Lower leg skin (tissue), 4 donors: Measurements from ENCODE around the gene FBXO3. TPM values are rescaled to one million over a fixed set of nuclear protein-coding genes. Genes with fewer than 3 reads are reported as not detected.

Experiments used
- DNase-seq, 2 donors: peaks; one replicate each; pipeline ENCODE4 v3.0.0-alpha.2; 2019; ENCODE audit warnings: low spot score in 2 of 2
- H3K4me3 ChIP-seq: fragments of 200-600 bp; sonication (generic); 2 replicates; pipeline ENCODE4 v1.5.1; 2017; ENCODE audit warnings: mild to moderate bottlenecking, low read depth; ENCODE audit not compliant: poor library complexity, severe bottlenecking
- POLR2A ChIP-seq, 2 donors: fragments of 450-650 bp; IDR thresholded peaks; one replicate each; pipeline ENCODE4 v1.6.1; 2016 to 2017; ENCODE audit warnings: antibody characterized with exemption in 2 of 2, mild to moderate bottlenecking in 1 of 2, moderate library complexity in 1 of 2
- WGBS, 2 donors: methylation state at CpG; one replicate each; pipeline ENCODE4 v1.1.5; 2018; 5-methylcytosine and 5-hydroxymethylcytosine counted together
- intact Hi-C: fragments of 100-400 bp; cut with DNase I; formaldehyde crosslinking; loops from one replicate; pipeline ENCODE4 v1.15.0; 2023; ENCODE audit warnings: low total_unique reads
- total RNA-seq, 4 donors: library from RNA; depleted of rRNA; stranded (reverse); fragments of >200 nt; gene quantifications; one replicate each; pipeline ENCODE4 v1.1.0, GENCODE V29; 2016
- TF ChIP-seq, protein P1 (sequence below), 3 donors: fragments of 450-650 bp; IDR thresholded peaks; one replicate each; pipeline ENCODE4 v1.5.1; 2016; ENCODE audit warnings: antibody characterized with exemption in 3 of 3, mild to moderate bottlenecking in 3 of 3, moderate library complexity in 2 of 3

FBXO3 gene
- total RNA-seq, 4 donors from 2014 or later: 36.5 to 52.3 (median 48.0) TPM

GRCh38 chr11:33766085-33766484 is 8.2 kb downstream of the FBXO3 start:
- TF ChIP-seq, protein P1, sequence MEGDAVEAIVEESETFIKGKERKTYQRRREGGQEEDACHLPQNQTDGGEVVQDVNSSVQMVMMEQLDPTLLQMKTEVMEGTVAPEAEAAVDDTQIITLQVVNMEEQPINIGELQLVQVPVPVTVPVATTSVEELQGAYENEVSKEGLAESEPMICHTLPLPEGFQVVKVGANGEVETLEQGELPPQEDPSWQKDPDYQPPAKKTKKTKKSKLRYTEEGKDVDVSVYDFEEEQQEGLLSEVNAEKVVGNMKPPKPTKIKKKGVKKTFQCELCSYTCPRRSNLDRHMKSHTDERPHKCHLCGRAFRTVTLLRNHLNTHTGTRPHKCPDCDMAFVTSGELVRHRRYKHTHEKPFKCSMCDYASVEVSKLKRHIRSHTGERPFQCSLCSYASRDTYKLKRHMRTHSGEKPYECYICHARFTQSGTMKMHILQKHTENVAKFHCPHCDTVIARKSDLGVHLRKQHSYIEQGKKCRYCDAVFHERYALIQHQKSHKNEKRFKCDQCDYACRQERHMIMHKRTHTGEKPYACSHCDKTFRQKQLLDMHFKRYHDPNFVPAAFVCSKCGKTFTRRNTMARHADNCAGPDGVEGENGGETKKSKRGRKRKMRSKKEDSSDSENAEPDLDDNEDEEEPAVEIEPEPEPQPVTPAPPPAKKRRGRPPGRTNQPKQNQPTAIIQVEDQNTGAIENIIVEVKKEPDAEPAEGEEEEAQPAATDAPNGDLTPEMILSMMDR (IDR thresholded peaks at IDR 0.05): no peak
- no peak for TF ChIP-seq POLR2A (IDR thresholded peaks at IDR 0.05)
- no peak for DNase-seq
- intact Hi-C loops: no loop called here
- 95% methylated on average over 2 of the region's 2 CpGs for WGBS, 2 donors
- H3K4me3 ChIP-seq: no peak overlapping the region

GRCh38 chr11:33761471-33761870 is 12.8 kb downstream of the FBXO3 start:
- H3K4me3 ChIP-seq: no peak overlapping the region
- TF ChIP-seq POLR2A (IDR thresholded peaks at IDR 0.05): no peak
- TF ChIP-seq, protein P1 (IDR thresholded peaks at IDR 0.05): no peak
- intact Hi-C loops: no loop called here
- WGBS, 2 donors: 95 to 100% methylated on average over 2 of the region's 2 CpGs
- DNase-seq: no peak

GRCh38 chr11:33753304-33753967 is 20.9 kb downstream of the FBXO3 start:
- no peak overlapping the region for H3K4me3 ChIP-seq
- TF ChIP-seq, protein P1 (IDR thresholded peaks at IDR 0.05): no peak
- TF ChIP-seq POLR2A (IDR thresholded peaks at IDR 0.05): no peak
- intact Hi-C loops: no loop called here
- DNase-seq: no peak
- WGBS, 2 donors: 65 to 69% methylated on average over 4 of the region's 4 CpGs

GRCh38 chr11:33751878-33752277 is 22.4 kb downstream of the FBXO3 start:
- 79 to 93% methylated on average over 3 of the region's 3 CpGs for WGBS, 2 donors
- DNase-seq: no peak
- intact Hi-C loops: no loop called here
- no peak overlapping the region for H3K4me3 ChIP-seq
- TF ChIP-seq, protein P1 (IDR thresholded peaks at IDR 0.05): no peak
- no peak for TF ChIP-seq POLR2A (IDR thresholded peaks at IDR 0.05)

- intact Hi-C loops: loop anchor here (10.0 kb wide), 2 partner anchors 203 to 383 kb away; no protein-coding TSS in a partner anchor
- WGBS, 2 donors: 24 to 28% methylated on average over 2 of the region's 2 CpGs
- TF ChIP-seq, protein P1 (IDR thresholded peaks at IDR 0.05): no peak
- TF ChIP-seq POLR2A (IDR thresholded peaks at IDR 0.05): no peak
- no peak for DNase-seq
- H3K4me3 ChIP-seq: no peak overlapping the region
Observed at GRCh38 chr11:33747979-33748378, 26.3 kb downstream of the FBXO3 start.

- no peak for DNase-seq
- intact Hi-C loops: loop anchor here (10.0 kb wide), 2 partner anchors 198 to 378 kb away; no protein-coding TSS in a partner anchor
- 82 to 90% methylated on average over 5 of the region's 5 CpGs for WGBS, 2 donors
- no peak for TF ChIP-seq POLR2A (IDR thresholded peaks at IDR 0.05)
- TF ChIP-seq, protein P1 (IDR thresholded peaks at IDR 0.05): no peak
- no peak overlapping the region for H3K4me3 ChIP-seq
Observed at GRCh38 chr11:33743291-33743690, 31.0 kb downstream of the FBXO3 start.
